IPS-18a (cell line): Measurements from ENCODE around the gene ATP4B.

Source experiments
- H3K27ac ChIP-seq: one replicate; pipeline ENCODE4 v1.5.1; 2013; ENCODE audit warnings: low read length
- H3K27me3 ChIP-seq: one replicate; pipeline ENCODE4 v1.6.1; 2013; ENCODE audit warnings: mild to moderate bottlenecking, low read length; ENCODE audit not compliant: control insufficient read depth, insufficient read depth
- H3K36me3 ChIP-seq: one replicate; pipeline ENCODE4 v1.6.1; 2013; ENCODE audit warnings: low read depth, low read length; ENCODE audit not compliant: control insufficient read depth
- H3K4me1 ChIP-seq: one replicate; pipeline ENCODE4 v1.6.1; 2013; ENCODE audit warnings: low read depth, low read length; ENCODE audit not compliant: control insufficient read depth
- H3K4me3 ChIP-seq: one replicate; pipeline ENCODE4 v1.5.1; 2013; ENCODE audit warnings: low read length
- H3K9ac ChIP-seq: one replicate; pipeline ENCODE4 v1.6.1; 2013; ENCODE audit warnings: mild to moderate bottlenecking, low read length, moderate library complexity
- H3K9me3 ChIP-seq: one replicate; pipeline ENCODE4 v1.6.1; 2013; ENCODE audit warnings: low read depth, low read length; ENCODE audit not compliant: control insufficient read depth

Gene ATP4B

GRCh38 chr13:113654591-113655345 is 3.2 kb downstream of the ATP4B start:
- H3K9ac ChIP-seq, result no peak overlapping the region
- no peaks in the 10 kb centered on the region for H3K4me1 ChIP-seq
- no peaks in the 10 kb centered on the region for H3K9me3 ChIP-seq
- H3K36me3 ChIP-seq, result no peaks in the 10 kb centered on the region
- H3K27ac ChIP-seq, result no peak overlapping the region
- no peaks in the 10 kb centered on the region for H3K27me3 ChIP-seq
- no peak overlapping the region for H3K4me3 ChIP-seq

DNA sequence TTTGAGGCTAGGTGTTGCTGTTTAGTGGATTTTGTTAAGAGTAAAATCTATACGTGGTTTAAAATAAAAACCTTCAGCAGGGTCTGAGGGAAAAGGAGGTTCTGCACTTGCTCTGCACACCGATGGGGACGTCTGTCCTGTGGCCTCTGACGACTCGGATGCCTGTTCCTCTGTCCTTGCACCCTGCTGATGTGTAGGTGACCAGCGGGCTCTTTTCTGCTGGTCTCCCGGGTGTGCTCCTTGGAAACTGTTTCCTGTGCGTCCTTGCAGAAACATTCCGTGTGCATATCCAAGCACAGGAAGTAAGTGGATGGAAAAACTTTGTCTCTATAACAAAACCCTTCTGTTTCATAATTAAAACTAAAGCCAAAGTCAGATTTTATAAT is 3.8 kb downstream of the ATP4B start:
- no peaks in the 10 kb centered on the region for H3K36me3 ChIP-seq
- H3K27me3 ChIP-seq, result no peaks in the 10 kb centered on the region
- no peak overlapping the region for H3K4me3 ChIP-seq
- no peaks in the 10 kb centered on the region for H3K9me3 ChIP-seq
- H3K4me1 ChIP-seq, result no peaks in the 10 kb centered on the region
- H3K27ac ChIP-seq, result no peak overlapping the region
- H3K9ac ChIP-seq, result no peak overlapping the region

GRCh38 chr13:113653264-113654174 is 4.5 kb downstream of the ATP4B start:
- no peaks in the 10 kb centered on the region for H3K4me1 ChIP-seq
- H3K9ac ChIP-seq, result no peak overlapping the region
- H3K27me3 ChIP-seq, result no peaks in the 10 kb centered on the region
- H3K9me3 ChIP-seq, result no peaks in the 10 kb centered on the region
- no peak overlapping the region for H3K4me3 ChIP-seq
- no peak overlapping the region for H3K27ac ChIP-seq
- H3K36me3 ChIP-seq, result no peaks in the 10 kb centered on the region

DNA sequence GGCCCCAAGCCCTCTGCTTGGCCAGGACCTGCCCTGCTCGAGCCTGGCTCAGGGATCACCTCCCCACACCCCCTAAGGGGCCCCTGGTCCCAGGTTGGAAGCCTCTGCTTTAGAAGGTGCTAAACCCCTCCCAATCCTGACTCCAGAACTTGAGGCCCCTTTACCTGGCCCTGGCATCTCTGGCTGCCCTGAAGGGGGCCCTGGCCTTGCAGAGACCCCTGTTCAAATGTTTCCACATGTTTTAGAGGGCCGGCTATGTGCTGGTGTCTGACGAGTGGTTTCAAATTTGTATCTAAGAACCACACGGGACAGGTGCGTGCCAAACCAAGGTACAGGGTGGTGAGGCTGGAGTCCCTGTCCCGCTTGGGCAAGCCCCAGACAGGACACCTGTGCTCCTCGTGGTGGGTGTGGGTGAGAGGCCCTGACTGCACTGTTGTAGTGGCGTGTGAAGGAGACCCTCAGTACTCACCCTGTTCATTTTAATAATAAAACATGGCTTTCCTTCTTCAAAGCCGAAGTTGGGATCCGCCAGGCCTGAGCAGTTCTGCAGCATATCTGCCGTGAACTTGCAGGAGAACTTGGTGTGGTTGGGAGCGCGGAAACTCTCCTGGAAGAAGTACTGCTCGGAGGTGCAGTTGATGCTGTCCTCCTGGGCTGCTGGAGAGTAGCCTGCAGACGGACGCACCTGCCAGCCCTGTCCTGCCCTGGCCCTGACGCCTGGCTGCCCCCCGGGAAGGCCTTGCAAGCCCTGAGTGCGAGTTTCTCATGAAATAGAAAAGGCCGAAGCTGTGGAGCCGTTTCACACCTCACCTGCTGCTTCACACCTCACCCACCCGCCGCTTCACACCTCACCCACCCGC is 5.4 kb downstream of the ATP4B start:
- no peaks in the 10 kb centered on the region for H3K4me1 ChIP-seq
- no peak overlapping the region for H3K4me3 ChIP-seq
- H3K9me3 ChIP-seq, result no peaks in the 10 kb centered on the region
- no peak overlapping the region for H3K27ac ChIP-seq
- H3K27me3 ChIP-seq, result no peaks in the 10 kb centered on the region
- H3K9ac ChIP-seq, result no peak overlapping the region
- H3K36me3 ChIP-seq, result no peaks in the 10 kb centered on the region

DNA sequence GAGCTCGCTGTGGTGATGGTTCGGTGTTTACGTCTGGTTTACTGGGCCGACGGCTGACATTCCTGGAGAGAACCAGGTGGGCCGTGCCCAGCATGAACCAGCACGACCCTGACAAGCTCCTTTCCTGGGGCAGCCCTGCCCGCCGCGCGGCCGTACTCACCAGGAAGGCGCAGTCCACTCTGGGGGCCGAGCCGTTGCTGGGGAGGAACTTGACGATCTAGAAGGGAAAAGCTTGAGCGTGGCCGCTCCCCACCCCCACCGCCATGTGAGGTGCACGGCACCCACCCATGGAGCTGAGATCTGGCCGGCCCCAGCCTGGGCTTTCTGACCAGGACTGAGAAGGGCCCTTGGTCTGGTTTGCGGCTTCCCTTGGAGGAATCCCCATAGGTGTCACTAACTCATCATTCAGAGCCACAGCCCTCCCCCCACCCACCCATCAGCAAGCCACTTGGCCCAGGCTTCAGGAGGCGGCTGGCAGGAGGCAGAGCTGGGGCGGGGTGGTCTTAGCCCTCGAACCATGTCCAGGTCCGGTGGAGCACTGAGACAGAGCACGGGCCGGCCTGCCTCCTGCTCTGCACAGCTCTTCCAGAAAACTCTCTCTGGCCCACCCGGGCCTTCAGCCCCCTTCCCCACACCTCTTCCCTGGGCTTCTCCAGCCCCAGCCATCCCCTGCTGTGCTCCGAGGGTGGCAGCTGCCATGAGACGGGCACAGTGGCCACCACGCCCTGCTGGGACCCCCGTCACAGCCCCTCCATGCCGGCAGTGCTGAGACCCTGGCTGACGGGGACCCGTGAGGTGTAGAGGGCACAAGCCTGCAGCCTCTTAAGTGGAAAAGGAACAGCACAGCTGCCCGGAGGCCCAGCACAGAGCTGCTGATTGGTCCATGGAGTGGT is 6.2 kb downstream of the ATP4B start:
- H3K27ac ChIP-seq, result no peak overlapping the region
- no peaks in the 10 kb centered on the region for H3K27me3 ChIP-seq
- H3K4me1 ChIP-seq, result no peaks in the 10 kb centered on the region
- no peaks in the 10 kb centered on the region for H3K9me3 ChIP-seq
- H3K9ac ChIP-seq, result no peak overlapping the region
- H3K36me3 ChIP-seq, result no peaks in the 10 kb centered on the region
- H3K4me3 ChIP-seq, result no peak overlapping the region

DNA sequence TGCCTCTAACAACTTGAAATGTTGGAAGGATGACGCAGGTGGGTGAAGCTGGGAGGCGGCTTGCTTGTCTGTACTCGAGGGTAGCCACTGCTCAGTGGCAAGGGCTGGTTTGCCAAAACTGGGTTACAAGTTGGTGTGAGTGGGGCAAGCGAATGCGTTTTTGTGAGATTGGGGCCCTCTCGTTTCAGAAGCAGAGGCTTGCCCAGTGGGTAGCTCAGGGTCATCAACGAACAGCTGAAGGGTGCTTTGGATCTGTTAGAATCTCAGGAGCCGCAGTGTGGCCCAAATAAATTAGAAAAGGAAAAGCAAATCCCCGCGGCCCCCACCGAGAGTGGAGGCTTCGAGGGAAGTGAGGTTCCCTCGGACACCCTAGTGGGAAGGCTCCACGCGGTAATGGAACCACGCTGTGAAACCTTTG is 7.3 kb downstream of the ATP4B start:
- Histone ChIP-seq H3K27ac (no peak overlapping the region), H3K9ac (no peak overlapping the region), H3K9me3 (no peaks in the 10 kb centered on the region), H3K27me3 (no peaks in the 10 kb centered on the region), H3K4me3 (no peak overlapping the region), H3K36me3 (no peaks in the 10 kb centered on the region), H3K4me1 (no peaks in the 10 kb centered on the region)

GRCh38 chr13:113650275-113650674 is 7.7 kb downstream of the ATP4B start:
- H3K4me1 ChIP-seq, result no peaks in the 10 kb centered on the region
- H3K27me3 ChIP-seq, result no peaks in the 10 kb centered on the region
- H3K9ac ChIP-seq, result no peak overlapping the region
- H3K27ac ChIP-seq, result no peak overlapping the region
- H3K9me3 ChIP-seq, result no peaks in the 10 kb centered on the region
- no peaks in the 10 kb centered on the region for H3K36me3 ChIP-seq
- H3K4me3 ChIP-seq, result no peak overlapping the region

DNA sequence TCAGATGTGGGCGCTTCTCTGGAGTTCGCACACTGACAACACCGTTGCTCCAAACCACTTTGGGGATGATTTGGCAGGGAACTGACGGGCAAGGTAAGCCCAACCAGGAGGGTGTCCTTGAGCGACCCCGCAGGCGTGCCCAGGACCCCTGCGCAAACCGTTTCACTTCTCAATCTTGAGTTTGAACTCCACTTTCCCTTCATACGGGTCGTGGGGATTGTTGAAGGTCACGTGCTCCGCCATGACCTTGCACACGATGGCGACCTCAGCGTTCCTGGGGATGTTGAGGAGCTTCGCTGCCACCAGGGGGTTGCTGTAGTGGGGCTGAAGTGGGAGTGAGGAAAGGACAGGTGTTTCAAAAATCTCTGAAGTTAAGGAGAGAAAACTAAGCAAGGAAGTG is 8.8 kb downstream of the ATP4B start:
- Histone ChIP-seq H3K9me3 (no peaks in the 10 kb centered on the region), H3K4me1 (no peaks in the 10 kb centered on the region), H3K27me3 (no peaks in the 10 kb centered on the region), H3K4me3 (no peak overlapping the region), H3K27ac (no peak overlapping the region), H3K36me3 (no peaks in the 10 kb centered on the region), H3K9ac (no peak overlapping the region)

- no peak overlapping the region for H3K27ac ChIP-seq
Measured at GRCh38 chr13:113648216-113648610, 9.8 kb downstream of the ATP4B start.

DNA sequence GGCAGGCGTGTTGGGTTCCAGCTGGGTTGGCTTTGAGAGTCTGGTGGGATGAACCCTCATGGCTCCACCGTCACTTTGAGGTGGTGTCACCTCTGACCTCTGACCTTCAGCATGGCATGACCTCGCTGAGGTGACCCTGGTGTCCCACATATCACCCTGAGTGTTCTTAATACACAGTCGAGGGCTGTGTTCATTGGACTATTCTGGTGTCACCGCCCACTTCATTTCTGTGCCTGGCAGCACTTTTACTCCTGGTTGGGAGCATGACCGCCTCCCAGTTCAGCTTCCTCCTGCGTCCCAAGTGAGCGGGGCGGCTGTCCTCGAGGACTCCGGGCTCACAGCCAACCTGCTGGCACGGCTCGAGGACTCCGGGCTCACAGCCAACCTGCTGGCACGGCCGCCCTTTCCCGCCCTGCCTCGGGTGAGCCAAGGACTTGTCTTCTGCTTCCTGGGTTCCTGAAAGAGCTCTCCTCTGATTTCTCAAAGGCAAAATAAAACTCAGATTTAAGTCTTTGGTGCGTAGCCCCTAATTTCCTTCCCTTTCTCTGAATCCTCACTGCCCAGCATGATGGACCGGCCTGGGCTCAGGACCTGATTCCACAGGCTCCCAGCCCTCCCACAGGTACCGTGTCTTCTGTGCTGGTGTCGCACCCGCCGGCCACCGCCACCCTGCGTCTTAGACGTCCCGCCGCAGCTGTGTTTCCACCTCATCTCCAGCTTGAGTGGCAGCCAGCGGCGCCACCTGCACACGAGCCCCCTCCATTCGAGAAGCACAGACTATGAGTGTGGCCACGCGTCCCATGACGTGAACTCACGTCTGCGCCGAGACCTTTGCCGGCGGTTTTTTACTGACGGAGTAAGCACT is 10.4 kb downstream of the ATP4B start:
- Histone ChIP-seq H3K4me3 (no peak overlapping the region), H3K27me3 (no peaks in the 10 kb centered on the region), H3K9me3 (no peaks in the 10 kb centered on the region), H3K4me1 (no peaks in the 10 kb centered on the region), H3K27ac (no peak overlapping the region), H3K9ac (no peak overlapping the region), H3K36me3 (no peaks in the 10 kb centered on the region)

More at GRCh38 chr13:113648216-113648610, 9.8 kb downstream of the ATP4B start:
- Histone ChIP-seq H3K9me3 (no peaks in the 10 kb centered on the region), H3K27me3 (no peaks in the 10 kb centered on the region), H3K4me1 (no peaks in the 10 kb centered on the region), H3K36me3 (no peaks in the 10 kb centered on the region), H3K9ac (no peak overlapping the region), H3K4me3 (no peak overlapping the region)
